Liver (tissue), 3 donors: ENCODE results near the gene CCR6.

Experiments
- CTCF ChIP-seq: fragments of 150-350 bp; IDR thresholded peaks from 2 replicates; pipeline ENCODE4 v1.5.1; 2017; ENCODE audit warnings: improper control_type of control experiment, low read depth, low read length; ENCODE audit not compliant: missing input control
- EGR1 ChIP-seq, 2 donors: IDR thresholded peaks; 2 replicates each; pipeline ENCODE4 v1.6.1; 2016 to 2018; ENCODE audit warnings: antibody characterized with exemption in 2 of 2, low read depth in 2 of 2
- GABPA ChIP-seq, 2 donors: IDR thresholded peaks in 1 of 2; conservative IDR thresholded peaks in 1 of 2; 2 replicates each; pipeline ENCODE4 v1.6.1; 2016; ENCODE audit warnings: antibody characterized with exemption in 2 of 2, mild to moderate bottlenecking in 1 of 2, moderate library complexity in 1 of 2
- HNF4A ChIP-seq, 2 donors: conservative IDR thresholded peaks; 2 replicates each; pipeline ENCODE4 v1.6.1; 2016; ENCODE audit warnings: antibody characterized with exemption in 2 of 2, mild to moderate bottlenecking in 2 of 2
- HNF4G ChIP-seq: IDR thresholded peaks from 2 replicates; pipeline ENCODE4 v1.6.1; 2016; ENCODE audit warnings: antibody characterized with exemption
- JUND ChIP-seq, 2 donors: IDR thresholded peaks; 2 replicates each; pipeline ENCODE4 v1.6.1; 2016; ENCODE audit warnings: antibody characterized with exemption in 2 of 2
- MAX ChIP-seq: IDR thresholded peaks from 2 replicates; pipeline ENCODE4 v1.6.1; 2016; ENCODE audit warnings: antibody characterized with exemption
- RAD21 ChIP-seq, 2 donors: IDR thresholded peaks; 2 replicates each; pipeline ENCODE4 v1.6.1; 2016; ENCODE audit warnings: antibody characterized with exemption in 2 of 2, mild to moderate bottlenecking in 2 of 2
- SP1 ChIP-seq: IDR thresholded peaks from 2 replicates; pipeline ENCODE4 v1.6.1; 2018; ENCODE audit warnings: antibody characterized with exemption, mild to moderate bottlenecking
- TAF1 ChIP-seq: conservative IDR thresholded peaks from 2 replicates; pipeline ENCODE4 v1.6.1; 2016; ENCODE audit warnings: antibody characterized with exemption, mild to moderate bottlenecking
- ZBTB33 ChIP-seq: IDR thresholded peaks from 2 replicates; pipeline ENCODE4 v1.6.1; 2016; ENCODE audit warnings: antibody characterized with exemption
- TF ChIP-seq, protein P1 (sequence below): IDR thresholded peaks from 2 replicates; pipeline ENCODE4 v1.6.1; 2016; ENCODE audit warnings: antibody characterized with exemption
- donor health status: healthy.
- donor health status: healthy.

DNA sequence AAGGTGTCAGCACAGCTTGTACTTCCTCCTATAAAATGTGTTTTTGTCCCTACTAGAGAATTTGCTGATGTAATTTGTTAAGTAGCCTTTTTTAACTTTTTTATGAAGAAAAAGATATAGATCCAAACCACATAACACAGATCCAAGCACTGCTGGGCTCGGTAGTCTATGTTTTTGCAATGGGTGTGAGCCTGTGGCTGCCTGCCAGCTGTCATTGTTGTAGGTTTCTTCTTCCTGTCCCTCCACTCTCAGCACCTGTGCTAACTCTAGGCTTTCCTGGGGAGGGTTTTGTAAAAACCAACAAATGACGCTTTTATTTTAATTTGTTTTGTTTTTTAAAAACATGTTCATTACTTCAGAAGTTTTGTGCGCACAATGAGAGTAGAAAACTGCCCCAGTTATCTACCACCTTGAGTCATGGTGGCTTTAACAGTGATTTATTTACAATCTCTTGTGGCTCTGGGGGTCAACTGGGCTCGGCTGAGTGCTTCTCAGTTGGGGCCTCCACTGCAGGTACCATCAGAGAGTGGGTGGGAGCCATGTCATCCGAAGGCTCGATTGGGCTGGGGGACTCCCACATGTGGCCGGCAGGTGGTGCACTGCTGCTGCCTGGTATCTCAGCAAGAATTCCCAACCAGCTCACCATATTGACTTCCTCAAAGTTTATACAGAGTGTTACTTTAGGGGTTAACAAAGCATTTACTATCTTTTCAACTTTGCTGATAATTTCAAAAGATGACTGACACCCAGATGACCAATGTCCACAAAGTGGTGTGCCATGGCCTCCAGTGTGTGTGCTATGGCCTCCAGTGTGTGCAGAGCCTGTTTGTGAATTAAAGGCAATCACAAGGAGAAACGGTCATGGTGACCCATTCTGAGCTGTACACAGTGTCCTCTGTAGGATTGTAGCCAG lies 3.0 kb upstream of the CCR6 start:
- TF ChIP-seq CTCF (no peak), TAF1 (no peak), SP1 (no peak), MAX (no peak), JUND (IDR thresholded peaks at IDR 0.05) (no peak), RAD21 (IDR thresholded peaks at IDR 0.05) (no peak), GABPA (IDR thresholded peaks at IDR 0.05 in 1 of 2, conservative IDR thresholded peaks at IDR 0.05 in 1 of 2) (no peak), EGR1 (IDR thresholded peaks at IDR 0.05; ENCODE audit: low read depth in 2 of 2) (no peak), HNF4A (conservative IDR thresholded peaks at IDR 0.05) (no peak), ZBTB33 (no peak), HNF4G (no peak)
- TF ChIP-seq, protein P1, sequence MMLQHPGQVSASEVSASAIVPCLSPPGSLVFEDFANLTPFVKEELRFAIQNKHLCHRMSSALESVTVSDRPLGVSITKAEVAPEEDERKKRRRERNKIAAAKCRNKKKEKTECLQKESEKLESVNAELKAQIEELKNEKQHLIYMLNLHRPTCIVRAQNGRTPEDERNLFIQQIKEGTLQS: no peak
